NCI-H82 (cell line): ENCODE data around the gene MTHFSD.

Experiments
- DNase-seq: peaks from one replicate; lab custom pipeline; 2025; lab: John Stamatoyannopoulos, UW

MTHFSD gene

GRCh38 chr16:86530251-86531190, 24.5 kb downstream of the MTHFSD start:
- DNase-seq = no peak

- DNase-seq = no peak
Observed at GRCh38 chr16:86529160-86529559, 25.9 kb downstream of the MTHFSD start.

GRCh38 chr16:86528061-86528929, 26.7 kb downstream of the MTHFSD start:
- peak; percentile 28 for DNase-seq

GRCh38 chr16:86527366-86527765, 27.7 kb downstream of the MTHFSD start:
- DNase-seq = no peak

GRCh38 chr16:86525696-86526095, 29.3 kb downstream of the MTHFSD start:
- DNase-seq = no peak

- DNase-seq = no peak
Observed at GRCh38 chr16:86524029-86524428, 31.0 kb downstream of the MTHFSD start.

GRCh38 chr16:86523166-86523740, 31.8 kb downstream of the MTHFSD start:
- DNase-seq = no peak

GRCh38 chr16:86522634-86523033, 32.4 kb downstream of the MTHFSD start:
- no peak for DNase-seq

- DNase-seq = no peak
Observed at GRCh38 chr16:86521236-86522197, 33.5 kb downstream of the MTHFSD start.

GRCh38 chr16:86520317-86521210, 34.5 kb downstream of the MTHFSD start:
- no peak for DNase-seq

- peak; percentile 76 for DNase-seq
Observed at GRCh38 chr16:86519649-86520316, 35.3 kb downstream of the MTHFSD start.

GRCh38 chr16:86519007-86519648, 35.9 kb downstream of the MTHFSD start:
- no peak for DNase-seq

- peak; percentile 66 for DNase-seq
Observed at GRCh38 chr16:86517652-86518258, 37.3 kb downstream of the MTHFSD start.

- DNase-seq = no peak
Observed at GRCh38 chr16:86517033-86517432, 38.0 kb downstream of the MTHFSD start.

GRCh38 chr16:86516623-86517003, 38.4 kb downstream of the MTHFSD start:
- DNase-seq = no peak

GRCh38 chr16:86515777-86516622, 39.0 kb downstream of the MTHFSD start:
- no peak for DNase-seq

- no peak for DNase-seq
Observed at GRCh38 chr16:86515413-86515776, 39.6 kb downstream of the MTHFSD start.
